HCT116 (cell line): ENCODE data around the gene CHML. TPM values are rescaled to one million over a fixed set of nuclear protein-coding genes. Genes with fewer than 3 reads are reported as not detected.

Source experiments
- ATAC-seq: fragments of 200-7000 bp; cut with Tn5 transposase; 2 replicates; pipeline ENCODE4 v1.9.1; 2020; ENCODE audit warnings: mild to moderate bottlenecking, moderate library complexity
- BruUV-seq: library from RNA; stranded (reverse); fragments of 400-500 nt; replicated peaks from 2 replicates; lab custom pipeline; 2021; lab: Mats Ljungman, UMichigan
- CTCF ChIA-PET: fragments of 300-600 bp; sonication (Branson Sonifier 250); formaldehyde crosslinking; loops from one replicate; lab custom pipeline; 2021; ENCODE audit warnings: antibody characterized with exemption; lab: Charles Lee
- POLR2A ChIA-PET: fragments of 300-600, 350-600 bp; sonication (Branson Sonifier 250); formaldehyde crosslinking; loops from one replicate; lab custom pipeline; 2021; ENCODE audit warnings: antibody characterized with exemption; lab: Charles Lee
- RAD21 ChIA-PET, 2 experiments: fragments of 300-600 bp; sonication (Branson Sonifier 250); formaldehyde crosslinking; loops; one replicate each; lab custom pipeline; 2023; ENCODE audit warnings: low total read pairs in 2 of 2; ENCODE audit not compliant: uncharacterized antibody in 2 of 2, unreplicated experiment in 2 of 2, low non-redundant PET in 1 of 2; lab: Charles Lee
- DNase-seq: peaks from one replicate; pipeline ENCODE4 v3.0.0-alpha.2; 2010; ENCODE audit warnings: low read depth, low spot score
- H2AFZ ChIP-seq: fragments of 200-600 bp; shearing (Covaris generic), sonication (generic); 2 replicates; pipeline ENCODE4 v1.6.1; 2017; ENCODE audit warnings: low read depth, mixed run types, mixed read lengths, antibody characterized with exemption, low read length; ENCODE audit not compliant: poor library complexity, severe bottlenecking
- H3K27ac ChIP-seq: 2 replicates; pipeline ENCODE4 v1.5.1; 2012; ENCODE audit warnings: low read depth, low read length
- H3K27me3 ChIP-seq: fragments of 200-600 bp; sonication (generic); 2 replicates; pipeline ENCODE4 v1.6.1; 2016; ENCODE audit warnings: mixed run types, low read length, mixed read lengths; ENCODE audit not compliant: insufficient read depth
- H3K36me3 ChIP-seq, 2 experiments: fragments of 200-500 bp in 1 of 2; fragments of 200-600 bp in 1 of 2; sonication (Bioruptor generic) in 1 of 2; sonication (generic) in 1 of 2; 2 replicates each; pipeline versions ENCODE4 v1.5.1 to v1.6.1; 2014 to 2016; ENCODE audit warnings: low read length in 2 of 2, inconsistent platforms in 1 of 2, mixed read lengths in 1 of 2, mixed run types in 1 of 2; ENCODE audit not compliant: insufficient read depth in 2 of 2, control insufficient read depth in 1 of 2
- H3K4me1 ChIP-seq, 2 experiments: fragments of 200-600 bp in 1 of 2; sonication (generic) in 1 of 2; 2 replicates each; pipeline versions ENCODE4 v1.5.1 to v1.6.1; 2012 to 2017; ENCODE audit warnings: low read length in 2 of 2, inconsistent platforms in 1 of 2, mild to moderate bottlenecking in 1 of 2, mixed read lengths in 1 of 2, mixed run types in 1 of 2, moderate library complexity in 1 of 2; ENCODE audit not compliant: insufficient read depth in 2 of 2, control insufficient read depth in 1 of 2
- H3K4me2 ChIP-seq: fragments of 200-600 bp; sonication (generic); 2 replicates; pipeline ENCODE4 v1.6.1; 2017; ENCODE audit warnings: mixed run types, low read length, mixed read lengths
- H3K4me3 ChIP-seq, 2 experiments: fragments of 200-600 bp in 1 of 2; sonication (generic) in 1 of 2; replicated peaks in 1 of 2; 2 replicates each; pipeline ENCODE4 v1.5.1; 2011 to 2016; ENCODE audit warnings: low read length in 2 of 2, control low read depth in 1 of 2, low read depth in 1 of 2, mild to moderate bottlenecking in 1 of 2, mixed read lengths in 1 of 2, mixed run types in 1 of 2
- H3K79me2 ChIP-seq: fragments of 200-600 bp; sonication (generic); 2 replicates; pipeline ENCODE4 v1.6.1; 2017; ENCODE audit warnings: mild to moderate bottlenecking, mixed run types, low read length, moderate library complexity, mixed read lengths; ENCODE audit not compliant: insufficient read depth
- H3K9ac ChIP-seq: fragments of 200-600 bp; sonication (generic); 2 replicates; pipeline ENCODE4 v1.6.1; 2016; ENCODE audit warnings: low read length, mixed read lengths
- H3K9me2 ChIP-seq: fragments of 200-600 bp; sonication (generic), shearing (Covaris generic); 2 replicates; pipeline ENCODE4 v1.6.1; 2017; ENCODE audit warnings: mixed run types, mild to moderate bottlenecking, moderate library complexity; ENCODE audit not compliant: insufficient read depth
- H3K9me3 ChIP-seq, 2 experiments: fragments of 200-500 bp in 1 of 2; fragments of 200-600 bp in 1 of 2; sonication (Bioruptor generic) in 1 of 2; sonication (generic) in 1 of 2; 2 replicates each; pipeline ENCODE4 v1.6.1; 2014 to 2017; ENCODE audit warnings: low read length in 2 of 2, mixed read lengths in 2 of 2, inconsistent platforms in 1 of 2, low read depth in 1 of 2, mild to moderate bottlenecking in 1 of 2, mixed run types in 1 of 2, moderate library complexity in 1 of 2; ENCODE audit not compliant: control insufficient read depth in 1 of 2, insufficient read depth in 1 of 2
- H4K20me1 ChIP-seq: fragments of 200-600 bp; sonication (generic), shearing (Covaris generic); 2 replicates; pipeline ENCODE4 v1.6.1; 2017; ENCODE audit warnings: mixed run types, mild to moderate bottlenecking, moderate library complexity; ENCODE audit not compliant: insufficient read depth
- CBX3 ChIP-seq: IDR thresholded peaks from 2 replicates; pipeline ENCODE4 v1.6.1; 2012; ENCODE audit warnings: low read depth
- EGR1 ChIP-seq: IDR thresholded peaks from 2 replicates; pipeline ENCODE4 v1.6.1; 2012; ENCODE audit warnings: low read depth
- EZH2phosphoT487 ChIP-seq: fragments of 200-600 bp; IDR thresholded peaks from 2 replicates; pipeline ENCODE4 v1.6.1; 2018; ENCODE audit warnings: antibody characterized with exemption, borderline replicate concordance
- JUND ChIP-seq: IDR thresholded peaks from 2 replicates; pipeline ENCODE4 v1.6.1; 2012
- POLR2A ChIP-seq: IDR thresholded peaks from 2 replicates; pipeline ENCODE4 v1.7.0; 2011; ENCODE audit warnings: borderline replicate concordance; ENCODE audit not compliant: insufficient read depth, insufficient read length; ENCODE audit errors: extremely low read depth
- POLR2AphosphoS5 ChIP-seq: IDR thresholded peaks from 2 replicates; pipeline ENCODE4 v1.6.1; 2011; ENCODE audit warnings: mild to moderate bottlenecking, low read depth, low read length, moderate library complexity
- RAD21 ChIP-seq: IDR thresholded peaks from 2 replicates; pipeline ENCODE4 v1.6.1; 2012; ENCODE audit warnings: low read depth, mild to moderate bottlenecking
- SIN3A ChIP-seq: IDR thresholded peaks from 2 replicates; pipeline ENCODE4 v1.6.1; 2012; ENCODE audit warnings: low read depth
- SP1 ChIP-seq: IDR thresholded peaks from 2 replicates; pipeline ENCODE4 v1.6.1; 2012; ENCODE audit warnings: low read depth
- SRF ChIP-seq: IDR thresholded peaks from 2 replicates; pipeline ENCODE4 v1.6.1; 2012; ENCODE audit warnings: low read depth
- TCF7L2 ChIP-seq: IDR thresholded peaks from 2 replicates; pipeline ENCODE4 v1.7.0; 2011; ENCODE audit warnings: borderline replicate concordance, inconsistent platforms; ENCODE audit not compliant: insufficient read depth, insufficient read length; ENCODE audit errors: extremely low read depth
- ZFX ChIP-seq: fragments of 450-650 bp; IDR thresholded peaks from 2 replicates; pipeline ENCODE4 v1.6.1; 2017
- ZNF274 ChIP-seq: fragments of 200-500 bp; sonication (Bioruptor generic); IDR thresholded peaks from 2 replicates; pipeline ENCODE4 v1.6.1; 2014; ENCODE audit warnings: mild to moderate bottlenecking, low read depth, low read length, inconsistent platforms
- intact Hi-C: fragments of 100-400 bp; cut with micrococcal nuclease; formaldehyde crosslinking; loops from 2 replicates; pipeline ENCODE4 v1.10.0; 2022
- total RNA-seq: library from RNA; stranded (reverse); gene quantifications from one replicate; pipeline ENCODE4 v1.2.1, GENCODE V29; 2021; ENCODE audit not compliant: unreplicated experiment
- TF ChIP-seq, protein P1 (sequence below): IDR thresholded peaks from 2 replicates; pipeline ENCODE4 v1.6.1; 2012
- TF ChIP-seq, protein P2 (sequence below), 3 experiments: fragments of 200-600 bp in 1 of 3; sonication (generic) in 1 of 3; IDR thresholded peaks in 2 of 3; conservative IDR thresholded peaks in 1 of 3; 2 replicates each; pipeline ENCODE4 v1.5.1; 2012 to 2017; ENCODE audit warnings: low read depth in 2 of 3, low read length in 2 of 3, antibody characterized with exemption in 1 of 3, borderline replicate concordance in 1 of 3, control low read depth in 1 of 3, mild to moderate bottlenecking in 1 of 3, mixed read lengths in 1 of 3, mixed run types in 1 of 3, moderate library complexity in 1 of 3; ENCODE audit not compliant: insufficient read depth in 1 of 3
- TF ChIP-seq, protein P3 (sequence below): IDR thresholded peaks from 2 replicates; pipeline ENCODE4 v1.6.1; 2012; ENCODE audit warnings: low read depth

Gene CHML
- total RNA-seq, 1 experiment from 2014 or later: 9.7 TPM

DNA sequence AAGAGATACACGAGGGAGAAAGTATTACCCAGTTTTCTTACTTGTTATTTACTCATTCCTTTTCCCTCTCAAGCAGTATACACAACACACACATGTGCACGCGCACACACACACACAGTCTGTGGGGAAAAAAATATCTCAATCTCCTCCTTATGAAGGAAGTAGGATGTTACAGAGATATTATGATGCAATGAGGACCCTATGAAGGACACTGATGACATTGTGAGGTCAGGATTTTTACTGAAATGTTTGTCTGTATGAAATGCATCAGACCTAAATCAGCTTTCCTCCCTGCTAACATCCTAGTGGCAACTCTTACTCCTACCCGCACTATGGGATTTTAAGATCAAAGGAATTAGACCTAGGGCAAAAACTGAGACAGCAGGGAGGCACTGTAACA is 11.8 kb upstream of the CHML start, which contains the start of gene WDR64:
WDR64 (plus strand) TSS at position 270 of the 400 bp plus-strand sequence. CDS start 204 bp downstream, outside the sequence.
- TF ChIP-seq SP1 (no peak), EZH2phosphoT487 (no peak), EGR1 (no peak), JUND (no peak), RAD21 (no peak), TCF7L2 (no peak), SRF (no peak), ZNF274 (no peak), ZFX (no peak), CBX3 (no peak), POLR2AphosphoS5 (no peak)
- TF ChIP-seq, protein P1, sequence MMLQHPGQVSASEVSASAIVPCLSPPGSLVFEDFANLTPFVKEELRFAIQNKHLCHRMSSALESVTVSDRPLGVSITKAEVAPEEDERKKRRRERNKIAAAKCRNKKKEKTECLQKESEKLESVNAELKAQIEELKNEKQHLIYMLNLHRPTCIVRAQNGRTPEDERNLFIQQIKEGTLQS: no peak
- no TSS peak for BruUV-seq
- intact Hi-C loops: no loop called here
- Histone ChIP-seq H3K9me3 (no peaks in the 10 kb centered on the region), H3K4me1 (no peaks in the 10 kb centered on the region), H3K27me3 (no peaks in the 10 kb centered on the region), H3K27ac (no peak within 1 kb of the TSS), H3K79me2 (no peaks in the 10 kb centered on the region), H3K36me3 (no peaks in the 10 kb centered on the region), H3K9me2 (no peaks in the 10 kb centered on the region), H3K4me2 (no peak within 1 kb of the TSS), H3K4me3 (no peak within 1 kb of the TSS), H3K9ac (no peak within 1 kb of the TSS), H2AFZ (no peak within 1 kb of the TSS), H4K20me1 (no peaks in the 10 kb centered on the region)
- ATAC-seq (no peak), DNase-seq (no peak)
- CTCF ChIA-PET: no interaction called here
- RAD21 ChIA-PET: no interaction called here
- POLR2A ChIA-PET: no interaction called here

DNA sequence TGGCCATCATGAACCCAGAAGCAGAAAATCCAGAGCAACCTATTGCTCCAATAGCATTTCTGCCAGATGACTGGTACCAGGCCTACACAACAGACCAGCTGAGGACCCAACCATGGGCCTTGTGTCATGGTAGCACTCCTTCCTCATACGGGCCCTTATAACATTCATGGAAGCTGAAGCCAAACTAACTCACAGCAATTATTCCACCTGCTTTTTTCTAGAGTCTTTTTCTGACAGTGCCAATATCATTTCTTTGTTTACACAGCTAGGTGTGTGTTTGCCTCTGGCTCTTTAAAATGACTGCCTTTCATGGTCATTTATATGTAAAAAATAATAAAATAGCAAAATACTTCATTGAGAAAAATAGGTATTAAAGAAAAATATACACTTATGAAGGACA is 8.0 kb upstream of the CHML start:
- H3K9ac ChIP-seq: no peak overlapping the region
- no peak overlapping the region for H3K4me2 ChIP-seq
- intact Hi-C loops: no loop called here
- H3K79me2 ChIP-seq: no peaks in the 10 kb centered on the region
- H3K36me3 ChIP-seq: no peaks in the 10 kb centered on the region
- ChIA-PET RAD21 (no interaction called here), POLR2A (no interaction called here), CTCF (no interaction called here)
- no peak for TF ChIP-seq POLR2AphosphoS5
- TF ChIP-seq, protein P1: no peak
- TF ChIP-seq CBX3: no peak
- TF ChIP-seq POLR2A: no peak
- TF ChIP-seq, protein P2, sequence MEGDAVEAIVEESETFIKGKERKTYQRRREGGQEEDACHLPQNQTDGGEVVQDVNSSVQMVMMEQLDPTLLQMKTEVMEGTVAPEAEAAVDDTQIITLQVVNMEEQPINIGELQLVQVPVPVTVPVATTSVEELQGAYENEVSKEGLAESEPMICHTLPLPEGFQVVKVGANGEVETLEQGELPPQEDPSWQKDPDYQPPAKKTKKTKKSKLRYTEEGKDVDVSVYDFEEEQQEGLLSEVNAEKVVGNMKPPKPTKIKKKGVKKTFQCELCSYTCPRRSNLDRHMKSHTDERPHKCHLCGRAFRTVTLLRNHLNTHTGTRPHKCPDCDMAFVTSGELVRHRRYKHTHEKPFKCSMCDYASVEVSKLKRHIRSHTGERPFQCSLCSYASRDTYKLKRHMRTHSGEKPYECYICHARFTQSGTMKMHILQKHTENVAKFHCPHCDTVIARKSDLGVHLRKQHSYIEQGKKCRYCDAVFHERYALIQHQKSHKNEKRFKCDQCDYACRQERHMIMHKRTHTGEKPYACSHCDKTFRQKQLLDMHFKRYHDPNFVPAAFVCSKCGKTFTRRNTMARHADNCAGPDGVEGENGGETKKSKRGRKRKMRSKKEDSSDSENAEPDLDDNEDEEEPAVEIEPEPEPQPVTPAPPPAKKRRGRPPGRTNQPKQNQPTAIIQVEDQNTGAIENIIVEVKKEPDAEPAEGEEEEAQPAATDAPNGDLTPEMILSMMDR (IDR thresholded peaks at IDR 0.05 in 2 of 3, conservative IDR thresholded peaks at IDR 0.05 in 1 of 3; ENCODE audit: borderline replicate concordance in 1 of 3, insufficient read depth in 1 of 3, low read depth in 2 of 3, low read length in 2 of 3): no peak
- TF ChIP-seq SIN3A: no peak
- no peak for TF ChIP-seq JUND
- TF ChIP-seq ZFX: no peak
- TF ChIP-seq, protein P3, sequence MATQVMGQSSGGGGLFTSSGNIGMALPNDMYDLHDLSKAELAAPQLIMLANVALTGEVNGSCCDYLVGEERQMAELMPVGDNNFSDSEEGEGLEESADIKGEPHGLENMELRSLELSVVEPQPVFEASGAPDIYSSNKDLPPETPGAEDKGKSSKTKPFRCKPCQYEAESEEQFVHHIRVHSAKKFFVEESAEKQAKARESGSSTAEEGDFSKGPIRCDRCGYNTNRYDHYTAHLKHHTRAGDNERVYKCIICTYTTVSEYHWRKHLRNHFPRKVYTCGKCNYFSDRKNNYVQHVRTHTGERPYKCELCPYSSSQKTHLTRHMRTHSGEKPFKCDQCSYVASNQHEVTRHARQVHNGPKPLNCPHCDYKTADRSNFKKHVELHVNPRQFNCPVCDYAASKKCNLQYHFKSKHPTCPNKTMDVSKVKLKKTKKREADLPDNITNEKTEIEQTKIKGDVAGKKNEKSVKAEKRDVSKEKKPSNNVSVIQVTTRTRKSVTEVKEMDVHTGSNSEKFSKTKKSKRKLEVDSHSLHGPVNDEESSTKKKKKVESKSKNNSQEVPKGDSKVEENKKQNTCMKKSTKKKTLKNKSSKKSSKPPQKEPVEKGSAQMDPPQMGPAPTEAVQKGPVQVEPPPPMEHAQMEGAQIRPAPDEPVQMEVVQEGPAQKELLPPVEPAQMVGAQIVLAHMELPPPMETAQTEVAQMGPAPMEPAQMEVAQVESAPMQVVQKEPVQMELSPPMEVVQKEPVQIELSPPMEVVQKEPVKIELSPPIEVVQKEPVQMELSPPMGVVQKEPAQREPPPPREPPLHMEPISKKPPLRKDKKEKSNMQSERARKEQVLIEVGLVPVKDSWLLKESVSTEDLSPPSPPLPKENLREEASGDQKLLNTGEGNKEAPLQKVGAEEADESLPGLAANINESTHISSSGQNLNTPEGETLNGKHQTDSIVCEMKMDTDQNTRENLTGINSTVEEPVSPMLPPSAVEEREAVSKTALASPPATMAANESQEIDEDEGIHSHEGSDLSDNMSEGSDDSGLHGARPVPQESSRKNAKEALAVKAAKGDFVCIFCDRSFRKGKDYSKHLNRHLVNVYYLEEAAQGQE: no peak
- BruUV-seq: no TSS peak
- H3K27ac ChIP-seq: no peak overlapping the region
- H3K4me3 ChIP-seq: no peak overlapping the region
- H4K20me1 ChIP-seq: no peaks in the 10 kb centered on the region
- H2AFZ ChIP-seq: no peak overlapping the region
- ATAC-seq (no peak), DNase-seq (no peak)
- H3K9me2 ChIP-seq: no peaks in the 10 kb centered on the region
- no peaks in the 10 kb centered on the region for H3K27me3 ChIP-seq
- H3K9me3 ChIP-seq: no peaks in the 10 kb centered on the region
- no peaks in the 10 kb centered on the region for H3K4me1 ChIP-seq
